Suprapubic skin (tissue), 4 donors: ENCODE measurements around the gene KRTAP4-3.

Experiments used
- POLR2A ChIP-seq, 2 donors: fragments of 450-650 bp; IDR thresholded peaks; one replicate each; pipeline ENCODE4 v1.6.1; 2017; ENCODE audit warnings: antibody characterized with exemption in 2 of 2, mild to moderate bottlenecking in 2 of 2, moderate library complexity in 2 of 2
- POLR2AphosphoS5 ChIP-seq, 3 donors: sonication (generic); formaldehyde crosslinking; IDR thresholded peaks; one replicate each; pipeline ENCODE4 v1.6.1; 2017; ENCODE audit warnings: antibody characterized with exemption in 3 of 3
- TF ChIP-seq, protein P1 (sequence below), 2 donors: fragments of 200-600 bp in 1 of 2; fragments of 450-650 bp in 1 of 2; sonication (generic) in 1 of 2; IDR thresholded peaks; one replicate each; pipeline ENCODE4 v1.5.1; 2016 to 2019; ENCODE audit warnings: antibody characterized with exemption in 2 of 2, mild to moderate bottlenecking in 1 of 2, moderate library complexity in 1 of 2

DNA sequence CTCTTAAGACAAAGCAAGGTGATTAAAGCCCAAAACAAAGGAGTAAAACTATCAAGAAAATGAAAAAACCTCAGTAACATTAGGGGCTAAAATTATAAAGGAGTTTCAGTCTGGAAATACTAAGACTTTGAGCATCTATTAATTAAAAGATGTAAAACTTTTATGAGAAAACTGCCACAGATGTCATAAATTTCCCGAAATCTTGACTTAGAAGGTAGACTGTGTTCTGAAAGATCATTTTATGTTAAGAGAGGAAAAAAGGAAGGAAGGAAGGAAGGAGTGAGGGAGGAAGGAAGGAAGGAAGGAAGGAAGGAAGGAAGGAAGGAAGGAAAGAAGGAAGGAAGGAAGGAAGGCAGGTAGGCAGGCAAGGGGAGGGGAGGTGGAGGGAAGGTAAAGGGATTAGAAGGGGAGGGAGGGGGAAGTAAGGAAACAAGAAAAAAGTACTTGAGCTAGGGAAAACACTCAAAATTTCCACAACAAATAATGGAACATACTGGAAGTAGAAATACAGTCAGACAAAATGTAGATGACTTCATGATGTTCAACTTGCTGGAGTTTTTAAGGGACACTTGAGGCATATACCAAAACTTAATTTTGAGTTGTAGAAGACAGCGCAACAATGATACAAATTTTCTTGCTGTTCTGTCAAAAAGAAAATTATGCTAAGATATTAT lies 20.4 kb downstream of the KRTAP4-3 start:
- no peak for TF ChIP-seq POLR2A (IDR thresholded peaks at IDR 0.05)
- no peak for TF ChIP-seq POLR2AphosphoS5 (IDR thresholded peaks at IDR 0.05)
- TF ChIP-seq, protein P1, sequence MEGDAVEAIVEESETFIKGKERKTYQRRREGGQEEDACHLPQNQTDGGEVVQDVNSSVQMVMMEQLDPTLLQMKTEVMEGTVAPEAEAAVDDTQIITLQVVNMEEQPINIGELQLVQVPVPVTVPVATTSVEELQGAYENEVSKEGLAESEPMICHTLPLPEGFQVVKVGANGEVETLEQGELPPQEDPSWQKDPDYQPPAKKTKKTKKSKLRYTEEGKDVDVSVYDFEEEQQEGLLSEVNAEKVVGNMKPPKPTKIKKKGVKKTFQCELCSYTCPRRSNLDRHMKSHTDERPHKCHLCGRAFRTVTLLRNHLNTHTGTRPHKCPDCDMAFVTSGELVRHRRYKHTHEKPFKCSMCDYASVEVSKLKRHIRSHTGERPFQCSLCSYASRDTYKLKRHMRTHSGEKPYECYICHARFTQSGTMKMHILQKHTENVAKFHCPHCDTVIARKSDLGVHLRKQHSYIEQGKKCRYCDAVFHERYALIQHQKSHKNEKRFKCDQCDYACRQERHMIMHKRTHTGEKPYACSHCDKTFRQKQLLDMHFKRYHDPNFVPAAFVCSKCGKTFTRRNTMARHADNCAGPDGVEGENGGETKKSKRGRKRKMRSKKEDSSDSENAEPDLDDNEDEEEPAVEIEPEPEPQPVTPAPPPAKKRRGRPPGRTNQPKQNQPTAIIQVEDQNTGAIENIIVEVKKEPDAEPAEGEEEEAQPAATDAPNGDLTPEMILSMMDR (IDR thresholded peaks at IDR 0.05): no peak
